LoVo (cell line): Measurements from ENCODE around the gene RAPGEF4.

Experiments used
- DNase-seq: peaks from one replicate; pipeline ENCODE4 v3.0.0-alpha.2; 2016; ENCODE audit warnings: low spot score

Gene RAPGEF4

GRCh38 chr2:172905937-172906811, 170.5 kb downstream of the RAPGEF4 start:
- no peak for DNase-seq

GRCh38 chr2:172908275-172908674, 172.6 kb downstream of the RAPGEF4 start:
- DNase-seq: no peak

GRCh38 chr2:172909454-172909853, 173.8 kb downstream of the RAPGEF4 start:
- DNase-seq: no peak

GRCh38 chr2:172912266-172912665, 176.6 kb downstream of the RAPGEF4 start:
- DNase-seq: no peak

- no peak for DNase-seq
These were observed 178.8 kb downstream of the RAPGEF4 start for GRCh38 chr2:172914341-172915008.

GRCh38 chr2:172917716-172918115, 182.1 kb downstream of the RAPGEF4 start:
- DNase-seq: no peak

GRCh38 chr2:172919732-172920131, 184.1 kb downstream of the RAPGEF4 start:
- no peak for DNase-seq

GRCh38 chr2:172921532-172922236, 186.0 kb downstream of the RAPGEF4 start:
- DNase-seq: no peak

- DNase-seq: no peak
These were observed 186.7 kb downstream of the RAPGEF4 start for GRCh38 chr2:172922306-172922705.

GRCh38 chr2:172922815-172923214, 187.2 kb downstream of the RAPGEF4 start:
- no peak for DNase-seq

- no peak for DNase-seq
These were observed 188.5 kb downstream of the RAPGEF4 start for GRCh38 chr2:172924097-172924660.

- DNase-seq: no peak
These were observed 190.0 kb downstream of the RAPGEF4 start for GRCh38 chr2:172925600-172925999.

GRCh38 chr2:172926785-172927640, 191.4 kb downstream of the RAPGEF4 start:
- no peak for DNase-seq

- no peak for DNase-seq
These were observed 192.2 kb downstream of the RAPGEF4 start for GRCh38 chr2:172927641-172928357.

- DNase-seq: no peak
These were observed 193.1 kb downstream of the RAPGEF4 start for GRCh38 chr2:172928756-172929155.

- no peak for DNase-seq
These were observed 194.0 kb downstream of the RAPGEF4 start for GRCh38 chr2:172929644-172930043.

- DNase-seq: no peak
These were observed 195.2 kb downstream of the RAPGEF4 start for GRCh38 chr2:172930871-172931255.

- no peak for DNase-seq
These were observed 195.7 kb downstream of the RAPGEF4 start for GRCh38 chr2:172931256-172931894.

GRCh38 chr2:172931918-172932520, 196.4 kb downstream of the RAPGEF4 start:
- peak; percentile 67 for DNase-seq
